Adrenal gland (tissue), 12 donors: Measurements from ENCODE around the gene SECISBP2L. TPM values are rescaled to one million over a fixed set of nuclear protein-coding genes. Genes with fewer than 3 reads are reported as not detected.

ENCODE experiments used
- DNase-seq, 7 donors: peaks; one replicate each; pipeline ENCODE4 v3.0.0-alpha.2; 2019 to 2020
- H3K27ac ChIP-seq, 5 donors: fragments of 200-600 bp; sonication (generic) in 4 of 5; 1 replicate in 3 of 5; 2 replicates in 2 of 5; pipeline versions ENCODE4 v1.5.1 to v1.8.0; 2016 to 2020; ENCODE audit warnings: mild to moderate bottlenecking in 1 of 5
- H3K27me3 ChIP-seq: fragments of 200-600 bp; 2 replicates; pipeline ENCODE4 v1.8.0; 2021
- H3K36me3 ChIP-seq, 2 donors: fragments of 200-600 bp; replicated peaks in 1 of 2; 1 replicate in 1 of 2; 2 replicates in 1 of 2; pipeline versions ENCODE4 v1.5.1 to v1.8.0; 2018 to 2022
- H3K4me1 ChIP-seq, 2 donors: fragments of 200-600 bp; replicated peaks in 1 of 2; 1 replicate in 1 of 2; 2 replicates in 1 of 2; pipeline versions ENCODE4 v1.5.1 to v1.8.0; 2018 to 2021
- H3K4me3 ChIP-seq, 4 donors: fragments of 200-600 bp; sonication (generic) in 3 of 4; one replicate each; pipeline ENCODE4 v1.5.1; 2016 to 2018
- H3K9me3 ChIP-seq, 3 donors: fragments of 200-600 bp; sonication (generic) in 1 of 3; replicated peaks in 1 of 3; 1 replicate in 2 of 3; 2 replicates in 1 of 3; pipeline versions ENCODE4 v1.5.1 to v1.8.0; 2016 to 2021
- POLR2A ChIP-seq, 2 donors: fragments of 450-650 bp; IDR thresholded peaks; one replicate each; pipeline ENCODE4 v1.6.1; 2017; ENCODE audit warnings: antibody characterized with exemption in 2 of 2, mild to moderate bottlenecking in 2 of 2, moderate library complexity in 1 of 2
- WGBS, 4 donors: extraction: QIAGEN DNeasy Blood & Tissue Kit in 2 of 4; methylation state at CpG; one replicate each; pipeline versions ENCODE4 v1.1.5 to v1.1.7; 2013 to 2017; 5-methylcytosine and 5-hydroxymethylcytosine counted together
- intact Hi-C, 2 donors: fragments of 100-400 bp; cut with DNase I; formaldehyde crosslinking; loops; one replicate each; pipeline versions ENCODE4 v1.14.1 to v1.15.0; 2022 to 2023
- polyA plus RNA-seq, 3 donors: library from polyadenylated mRNA; stranded (reverse); fragments of 200-250 nt in 2 of 3; fragments of 350-450 nt in 1 of 3; fragmentation: Illumina TruSeq in 1 of 3; extraction: RNeasy Lipid Tissue Mini Kit (QIAGEN cat#74804) in 1 of 3; gene quantifications; one replicate each; pipeline ENCODE4 v1.2.3, GENCODE V29; 2013 to 2014
- total RNA-seq, 9 donors: library from RNA; depleted of rRNA in 4 of 9; stranded (reverse); fragments of >200 nt in 4 of 9; fragments of 120-200 nt in 1 of 9; fragmentation: NEBNext Ultra II Directional in 1 of 9; extraction: Animal tissue kit (Norgen Biotek cat#: 25700) in 1 of 9; gene quantifications; one replicate each; pipeline versions ENCODE4 v1.1.0 to v1.2.4, GENCODE V29; 2013 to 2023
- TF ChIP-seq, protein P1 (sequence below), 6 experiments: fragments of 450-650 bp in 4 of 6; fragments of 200-600 bp in 2 of 6; sonication (generic) in 1 of 6; IDR thresholded peaks; 1 replicate in 5 of 6; 2 replicates in 1 of 6; pipeline versions ENCODE4 v1.5.1 to v1.8.0; 2016 to 2021; ENCODE audit warnings: antibody characterized with exemption in 6 of 6, mild to moderate bottlenecking in 2 of 6, moderate library complexity in 1 of 6
- donor health status: healthy with polysubstance abuse.
- donor health status: Bipolar disorder and iron deficiency.
- donor health status: DM: yes; HTN: yes; CAD: no.
- donor health status: DM: no; HTN: no; CAD: no.
- donor health status: DM: no; HTN: no; CAD: no.
- donor health status: DM: yes; HTN: yes; CAD: no.

Gene SECISBP2L
- total and polyA plus RNA-seq, 12 donors: 9.1 to 117 (median 44.2) TPM

DNA sequence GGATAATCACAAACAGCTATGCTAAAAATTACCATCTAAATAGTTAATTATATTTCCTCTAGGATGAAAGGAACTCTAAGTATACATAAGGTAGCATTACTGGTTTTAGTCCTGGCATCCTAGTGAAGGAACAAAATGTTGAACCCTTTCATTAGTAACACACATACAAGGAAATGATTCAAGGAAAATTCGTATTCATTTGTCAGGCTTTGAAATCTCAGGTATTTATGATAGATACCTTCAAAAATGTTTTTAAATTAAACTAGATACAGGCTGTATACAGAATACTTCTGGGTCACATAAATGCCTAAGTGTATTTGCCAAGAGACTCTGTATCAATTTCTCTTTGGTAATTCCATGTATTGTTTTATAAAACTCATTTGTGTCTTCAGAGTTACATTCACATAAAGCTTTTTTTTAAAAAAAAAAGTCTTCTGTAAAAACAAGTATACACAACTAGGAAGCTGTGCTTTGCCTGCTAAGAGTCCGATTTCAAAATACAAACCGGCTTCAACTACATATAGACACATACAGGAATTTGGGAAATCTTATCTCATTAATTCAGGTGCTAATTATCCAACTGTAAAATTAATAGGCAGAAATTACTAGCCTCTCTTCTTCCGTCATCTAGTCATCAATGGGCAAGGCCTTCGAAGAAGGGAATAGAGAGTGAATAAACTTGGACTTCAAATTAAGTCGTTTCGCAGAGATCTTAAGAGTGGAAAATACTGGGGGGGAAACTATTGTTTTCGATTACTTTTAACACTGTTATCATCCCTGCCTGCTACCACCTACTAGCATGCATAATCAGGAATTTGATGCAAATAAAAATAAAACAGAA, 1.3 kb downstream of the SECISBP2L start:
- Histone ChIP-seq H3K9me3 (no peaks in the 10 kb centered on the region), H3K27me3 (no peaks in the 10 kb centered on the region), H3K4me1 (peaks cover 9 to 43% of the 10 kb centered on the region in 2 donors), H3K4me3 (peak overlapping the region in 3 of 4 donors; percentile 79 to 98 (median 85)), H3K36me3 (no peaks in the 10 kb centered on the region), H3K27ac (peak overlapping the region in 1 of 5 donors; percentile 86)
- TF ChIP-seq, protein P1, sequence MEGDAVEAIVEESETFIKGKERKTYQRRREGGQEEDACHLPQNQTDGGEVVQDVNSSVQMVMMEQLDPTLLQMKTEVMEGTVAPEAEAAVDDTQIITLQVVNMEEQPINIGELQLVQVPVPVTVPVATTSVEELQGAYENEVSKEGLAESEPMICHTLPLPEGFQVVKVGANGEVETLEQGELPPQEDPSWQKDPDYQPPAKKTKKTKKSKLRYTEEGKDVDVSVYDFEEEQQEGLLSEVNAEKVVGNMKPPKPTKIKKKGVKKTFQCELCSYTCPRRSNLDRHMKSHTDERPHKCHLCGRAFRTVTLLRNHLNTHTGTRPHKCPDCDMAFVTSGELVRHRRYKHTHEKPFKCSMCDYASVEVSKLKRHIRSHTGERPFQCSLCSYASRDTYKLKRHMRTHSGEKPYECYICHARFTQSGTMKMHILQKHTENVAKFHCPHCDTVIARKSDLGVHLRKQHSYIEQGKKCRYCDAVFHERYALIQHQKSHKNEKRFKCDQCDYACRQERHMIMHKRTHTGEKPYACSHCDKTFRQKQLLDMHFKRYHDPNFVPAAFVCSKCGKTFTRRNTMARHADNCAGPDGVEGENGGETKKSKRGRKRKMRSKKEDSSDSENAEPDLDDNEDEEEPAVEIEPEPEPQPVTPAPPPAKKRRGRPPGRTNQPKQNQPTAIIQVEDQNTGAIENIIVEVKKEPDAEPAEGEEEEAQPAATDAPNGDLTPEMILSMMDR (IDR thresholded peaks at IDR 0.05): no peak
- TF ChIP-seq POLR2A (IDR thresholded peaks at IDR 0.05): no peak
- DNase-seq: no peak
- intact Hi-C loops: no loop called here
- 7 to 12% (median 10%) methylated on average over 8 of the region's 8 CpGs for WGBS, 4 donors

DNA sequence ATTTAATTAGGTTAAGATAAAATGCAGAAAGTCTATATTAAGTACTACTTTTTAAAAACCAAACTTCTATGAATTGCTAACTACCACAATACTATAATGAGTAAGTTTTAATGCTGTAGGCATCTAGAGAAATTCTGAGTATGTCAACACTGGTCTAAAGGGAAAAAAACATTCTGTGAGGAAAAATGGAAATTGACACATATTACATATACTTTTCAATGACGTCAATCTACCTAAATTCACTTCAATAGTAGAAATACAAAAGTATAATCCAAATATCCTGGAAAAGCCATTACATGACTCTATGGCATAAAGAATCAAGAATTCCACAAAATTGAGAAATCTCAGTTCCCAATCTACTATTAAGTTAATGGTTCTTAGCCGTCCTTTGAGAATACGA, 2.2 kb downstream of the SECISBP2L start:
- H3K27ac ChIP-seq: no peak overlapping the region
- H3K9me3 ChIP-seq: no peaks in the 10 kb centered on the region
- no peak for DNase-seq
- intact Hi-C loops: no loop called here
- no peak for TF ChIP-seq POLR2A (IDR thresholded peaks at IDR 0.05)
- TF ChIP-seq, protein P1 (IDR thresholded peaks at IDR 0.05): no peak
- H3K4me1 ChIP-seq: peaks cover 9 to 43% of the 10 kb centered on the region in 2 donors
- no peaks in the 10 kb centered on the region for H3K36me3 ChIP-seq
- no peak overlapping the region for H3K4me3 ChIP-seq
- H3K27me3 ChIP-seq: no peaks in the 10 kb centered on the region
- WGBS, 4 donors: 75 to 81% (median 77%) methylated on average over 3 of the region's 3 CpGs

DNA sequence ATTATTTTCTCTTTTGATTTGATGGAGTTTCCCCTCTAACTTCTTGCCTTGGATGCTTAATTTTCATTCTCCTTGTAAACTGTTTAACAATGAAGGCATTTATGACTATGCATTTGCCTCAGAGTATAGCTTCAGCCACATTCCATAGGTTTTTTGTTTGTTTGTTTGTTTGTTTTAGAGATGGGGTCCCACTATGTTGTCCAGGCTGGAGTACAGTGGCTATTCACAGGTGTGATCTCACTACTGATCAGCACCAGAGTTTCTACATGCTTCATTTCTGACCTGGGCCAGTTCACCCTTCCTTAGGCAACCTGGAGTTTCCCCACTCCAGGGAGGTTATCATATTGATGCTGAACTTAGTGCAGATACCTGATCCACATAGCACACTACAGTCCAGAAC, 4.1 kb downstream of the SECISBP2L start:
- Histone ChIP-seq H3K27ac (no peak overlapping the region), H3K4me1 (peaks cover 14 to 61% of the 10 kb centered on the region in 2 donors), H3K9me3 (no peaks in the 10 kb centered on the region), H3K27me3 (no peaks in the 10 kb centered on the region), H3K4me3 (no peak overlapping the region), H3K36me3 (no peaks in the 10 kb centered on the region)
- DNase-seq: no peak
- no peak for TF ChIP-seq POLR2A (IDR thresholded peaks at IDR 0.05)
- TF ChIP-seq, protein P1 (IDR thresholded peaks at IDR 0.05): no peak
- intact Hi-C loops: no loop called here

DNA sequence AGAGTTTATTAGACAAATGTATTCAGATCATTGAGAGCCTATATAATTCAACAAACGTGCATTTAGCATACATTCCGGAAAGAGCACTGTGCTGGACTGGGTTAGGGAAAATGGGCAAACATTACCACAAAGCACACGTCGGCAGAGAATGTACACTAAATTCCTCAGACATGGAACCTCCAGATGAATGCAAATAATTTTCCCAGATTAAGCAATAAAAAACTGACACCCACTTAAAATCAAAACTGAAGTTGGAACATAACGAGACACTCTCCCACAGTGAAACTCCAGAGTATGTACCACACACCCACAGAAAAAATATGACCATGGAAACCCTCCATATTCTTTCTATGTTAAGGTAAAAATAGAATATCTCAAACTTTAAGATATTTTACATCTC, 4.8 kb downstream of the SECISBP2L start:
- H3K36me3 ChIP-seq: no peaks in the 10 kb centered on the region
- no peak overlapping the region for H3K27ac ChIP-seq
- no peak for TF ChIP-seq POLR2A (IDR thresholded peaks at IDR 0.05)
- TF ChIP-seq, protein P1 (IDR thresholded peaks at IDR 0.05): no peak
- no peaks in the 10 kb centered on the region for H3K9me3 ChIP-seq
- H3K27me3 ChIP-seq: no peaks in the 10 kb centered on the region
- intact Hi-C loops: no loop called here
- H3K4me1 ChIP-seq: peaks cover 14 to 68% of the 10 kb centered on the region in 2 donors
- no peak for DNase-seq
- WGBS, 4 donors: 62 to 69% (median 63%) methylated on average over 5 of the region's 5 CpGs
- no peak overlapping the region for H3K4me3 ChIP-seq
